K562 (cell line): Measurements from ENCODE around the gene IGFALS. TPM values are rescaled to one million over a fixed set of nuclear protein-coding genes. Genes with fewer than 3 reads are reported as not detected.

Experiments
- ADNP ChIP-seq: fragments of 200-800 bp; sonication (Bioruptor generic); IDR thresholded peaks from 2 replicates; pipeline ENCODE4 v1.6.1; 2016; ENCODE audit warnings: missing genetic modification characterization, missing compliant biosample characterization
- CBX8 ChIP-seq: fragments of 200-600 bp; sonication (generic); IDR thresholded peaks from 2 replicates; pipeline ENCODE4 v1.6.1; 2012; ENCODE audit warnings: borderline replicate concordance, mixed run types, low read depth, mild to moderate bottlenecking, moderate library complexity, mixed read lengths, low read length, control low read depth, inconsistent platforms; ENCODE audit not compliant: poor library complexity, severe bottlenecking; ENCODE audit errors: extremely low read depth
- CEBPG ChIP-seq, 3 experiments: fragments of 200-800 bp in 1 of 3; sonication (Bioruptor generic) in 1 of 3; sonication (generic) in 1 of 3; formaldehyde crosslinking in 1 of 3; IDR thresholded peaks in 2 of 3; conservative IDR thresholded peaks in 1 of 3; 2 replicates each; pipeline versions ENCODE4 v1.6.1 to v1.8.0; 2016 to 2022; ENCODE audit warnings: missing compliant biosample characterization in 2 of 3, missing genetic modification characterization in 2 of 3, mild to moderate bottlenecking in 1 of 3, missing genetic modification reagents in 1 of 3
- CHD4 ChIP-seq: fragments of 200-600 bp; sonication (generic); IDR thresholded peaks from 3 replicates; pipeline ENCODE4 v1.6.1; 2012; ENCODE audit warnings: low read depth, mild to moderate bottlenecking, mixed read lengths, low read length, inconsistent platforms; ENCODE audit not compliant: insufficient read depth, insufficient replicate concordance, poor library complexity, severe bottlenecking
- ETS1 ChIP-seq: conservative IDR thresholded peaks from 2 replicates; pipeline ENCODE4 v1.6.1; 2011; ENCODE audit warnings: low read depth, mild to moderate bottlenecking, low read length; ENCODE audit not compliant: control insufficient read depth
- KAT2B ChIP-seq: IDR thresholded peaks from one replicate; pipeline ENCODE4 v1.6.1; 2012; ENCODE audit warnings: low read depth, mild to moderate bottlenecking, control low read depth, inconsistent platforms, low read length, moderate library complexity
- MTA1 ChIP-seq: fragments of 450-650 bp; IDR thresholded peaks from 2 replicates; pipeline ENCODE4 v1.6.1; 2017; ENCODE audit warnings: borderline replicate concordance
- NFIC ChIP-seq: fragments of 450-650 bp; IDR thresholded peaks from 2 replicates; pipeline ENCODE4 v1.6.1; 2017; ENCODE audit warnings: mild to moderate bottlenecking, inconsistent platforms
- NFYB ChIP-seq: IDR thresholded peaks from 2 replicates; pipeline ENCODE4 v1.6.1; 2011; ENCODE audit warnings: mild to moderate bottlenecking, moderate library complexity; ENCODE audit not compliant: insufficient read length; ENCODE audit errors: extremely low read depth
- PKNOX1 ChIP-seq: fragments of 450-650 bp; IDR thresholded peaks from 2 replicates; pipeline ENCODE4 v1.6.1; 2016
- RBM14 ChIP-seq: fragments of 200-400 bp; formaldehyde crosslinking; IDR thresholded peaks from 2 replicates; pipeline ENCODE4 v1.6.1; 2018; ENCODE audit warnings: low read depth, mild to moderate bottlenecking, low read length, moderate library complexity, borderline replicate concordance; ENCODE audit not compliant: insufficient read depth
- SMARCC2 ChIP-seq: fragments of 450-650 bp; IDR thresholded peaks from 2 replicates; pipeline ENCODE4 v1.6.1; 2017; ENCODE audit warnings: antibody characterized with exemption, moderate library complexity, mild to moderate bottlenecking, low read depth
- TGIF2 ChIP-seq: sonication (generic); formaldehyde crosslinking; IDR thresholded peaks from 2 replicates; pipeline ENCODE4 v1.8.1; 2022; ENCODE audit warnings: mild to moderate bottlenecking, missing genetic modification reagents, moderate library complexity
- TSHZ1 ChIP-seq: fragments of 250-450 bp; sonication (Bioruptor Pico); IDR thresholded peaks from 2 replicates; pipeline ENCODE4 v1.4.0; 2020; ENCODE audit warnings: mild to moderate bottlenecking, moderate library complexity
- ZBTB1 ChIP-seq: sonication (generic); formaldehyde crosslinking; IDR thresholded peaks from 2 replicates; pipeline ENCODE4 v1.8.1; 2023; ENCODE audit warnings: missing genetic modification reagents, low read depth, mild to moderate bottlenecking, borderline replicate concordance
- ZNF146 ChIP-seq: IDR thresholded peaks from one replicate; pipeline ENCODE4 v1.6.1; 2018; ENCODE audit warnings: missing compliant biosample characterization; ENCODE audit not compliant: unreplicated experiment
- ZNF444 ChIP-seq: fragments of 250-450 bp; sonication (Bioruptor Pico); IDR thresholded peaks from 2 replicates; pipeline ENCODE4 v1.4.0; 2020; ENCODE audit warnings: mild to moderate bottlenecking, moderate library complexity
- ZNF507 ChIP-seq: conservative IDR thresholded peaks from 2 replicates; pipeline ENCODE4 v1.6.1; 2017; ENCODE audit warnings: missing genetic modification characterization, missing compliant biosample characterization
- ZNF766 ChIP-seq: fragments of 200-800 bp; sonication (Bioruptor generic); conservative IDR thresholded peaks from 2 replicates; pipeline ENCODE4 v1.6.1; 2016; ENCODE audit warnings: missing genetic modification characterization, missing compliant biosample characterization
- polyA plus RNA-seq, 8 experiments: library from polyadenylated mRNA; depleted of rRNA in 4 of 8; stranded (reverse) in 5 of 8; unstranded in 3 of 8; fragments of >200 nt; fragmentation: Nextera tagmentation in 2 of 8; fragmentation: Illumina TruSeq in 1 of 8; extraction: Ambion mirVana in 2 of 8; extraction: Trizol in 1 of 8; gene quantifications; 2 replicates each; pipeline versions ENCODE4 v1.2.1 to v1.2.3, GENCODE V29; 2011 to 2014; ENCODE audit warnings: inconsistent platforms in 1 of 8, missing spikeins in 1 of 8
- total RNA-seq, 7 experiments: library from RNA; depleted of rRNA in 6 of 7; stranded (reverse); fragments of >200 nt in 6 of 7; fragmentation: Illumina TruSeq in 2 of 7; extraction: Trizol in 2 of 7; gene quantifications; 2 replicates each; pipeline versions ENCODE4 v1.2.1 to v1.2.3, GENCODE V29; 2011 to 2021; ENCODE audit warnings: low replicate concordance in 1 of 7

IGFALS gene
- total and polyA plus RNA-seq, 9 of the 15 experiments (the other 6 are each of a cell fraction or from before 2014, with no cell fraction given) = not detected

DNA sequence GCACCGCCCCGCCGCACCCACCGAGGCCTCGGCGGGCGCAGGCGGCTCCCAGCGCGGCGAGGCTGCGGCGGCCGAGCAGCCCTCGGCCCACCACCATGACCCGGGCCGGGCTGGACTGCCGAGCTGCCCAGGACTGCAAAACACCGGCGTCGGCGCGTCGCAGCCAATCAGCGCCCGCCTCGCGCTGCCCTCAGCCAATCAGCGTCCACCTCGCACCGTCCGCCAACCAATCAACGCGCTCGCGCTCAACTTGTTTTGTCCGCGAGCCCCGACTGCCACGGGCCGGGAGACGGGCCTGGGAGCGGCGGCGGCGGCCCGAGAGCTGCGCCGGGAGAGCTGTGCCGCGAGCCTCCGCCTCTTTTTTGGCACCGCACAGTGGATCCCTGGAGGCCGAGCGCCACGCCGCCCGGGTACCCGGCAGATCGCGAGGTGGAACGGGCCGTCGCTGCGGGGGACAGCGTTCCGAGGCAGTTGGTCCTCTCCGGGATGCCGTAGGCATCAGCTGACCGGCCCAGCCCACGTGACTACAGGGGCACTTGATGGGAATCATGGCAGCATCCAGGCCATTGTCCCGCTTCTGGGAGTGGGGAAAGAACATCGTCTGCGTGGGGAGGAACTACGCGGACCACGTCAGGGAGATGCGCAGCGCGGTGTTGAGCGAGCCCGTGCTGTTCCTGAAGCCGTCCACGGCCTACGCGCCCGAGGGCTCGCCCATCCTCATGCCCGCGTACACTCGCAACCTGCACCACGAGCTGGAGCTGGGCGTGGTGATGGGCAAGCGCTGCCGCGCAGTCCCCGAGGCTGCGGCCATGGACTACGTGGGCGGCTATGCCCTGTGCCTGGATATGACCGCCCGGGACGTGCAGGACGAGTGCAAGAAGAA, 33.4 kb upstream of the IGFALS start, which contains the start of the genes FAHD1 and HAGH (continued):
- no peak for TF ChIP-seq CHD4
- no peak for TF ChIP-seq ZNF507 (tag)
- TF ChIP-seq TGIF2 (CRISPR knock-in tag) = no peak
- no peak for TF ChIP-seq ZNF146 (CRISPR knock-in tag)
- peak; percentile 84 for TF ChIP-seq ZBTB1
- peak; percentile 88 for TF ChIP-seq NFYB
- TF ChIP-seq ADNP (tag) = no peak
- peak; percentile 87 for TF ChIP-seq NFIC
- 0 out of 2 replicates have a peak, but pooled peaks have one; percentile 51 for TF ChIP-seq ETS1
- no peak for TF ChIP-seq SMARCC2
- TF ChIP-seq MTA1 = no peak
- no peak for TF ChIP-seq CBX8
- no peak for TF ChIP-seq KAT2B
- no peak for TF ChIP-seq ZNF444
- no peak for TF ChIP-seq TSHZ1
- TF ChIP-seq ZNF766 (CRISPR knock-in tag) = no peak
- 0 out of 2 replicates have a peak, but pooled peaks have one; percentile 35 for TF ChIP-seq CEBPG (CRISPR knock-in tag; IDR thresholded peaks at IDR 0.05)
- no peak for TF ChIP-seq CEBPG (tag; conservative IDR thresholded peaks at IDR 0.05 in 1 of 2, IDR thresholded peaks at IDR 0.05 in 1 of 2)
- TF ChIP-seq RBM14 = no peak
- peak; percentile 44; the same call in 1 of the 2 replicates for TF ChIP-seq PKNOX1
